Endothelial cell of umbilical vein (primary cell): Measurements from ENCODE around the gene TCEAL1. TPM values are rescaled to one million over a fixed set of nuclear protein-coding genes. Genes with fewer than 3 reads are reported as not detected.
A peak's percentile ranks its signal among the peaks of the same experiment; 100 is the strongest.
"Not testable (repeated sequence)": the region's sequence is repeated elsewhere in the genome, so short reads cannot be mapped to it uniquely, and the experiment has no call there.

Experiments used
- BruUV-seq: library from RNA; stranded (reverse); fragments of 400-500 nt; replicated peaks from 2 replicates; lab custom pipeline; 2021; lab: Mats Ljungman, UMichigan
- CTCF ChIA-PET: fragments of 300-600, 350-600 bp; sonication (Branson Sonifier 250); formaldehyde crosslinking; loops from one replicate; lab custom pipeline; 2021; ENCODE audit warnings: antibody characterized with exemption, inconsistent platforms; lab: Charles Lee
- POLR2A ChIA-PET: fragments of 300-600, 350-600 bp; sonication (Branson Sonifier 250); formaldehyde crosslinking; loops from one replicate; lab custom pipeline; 2021; ENCODE audit warnings: antibody characterized with exemption, inconsistent platforms; lab: Charles Lee
- DNase-seq: peaks from one replicate; pipeline ENCODE4 v3.0.0-alpha.2; 2011; ENCODE audit warnings: low read depth, low spot score
- FAIRE-seq: peaks from 2 replicates; lab custom pipeline; 2011; peaks lifted over from hg19 to GRCh38; lab: Jason Lieb, UNC
- H2AFZ ChIP-seq: 2 replicates; pipeline ENCODE4 v1.6.0; 2012; ENCODE audit warnings: low read depth, low read length, control low read depth, inconsistent platforms
- H3K27ac ChIP-seq: 2 replicates; pipeline ENCODE4 v1.5.1; 2011; ENCODE audit warnings: low read depth, mild to moderate bottlenecking, control low read depth, low read length, moderate library complexity; ENCODE audit not compliant: insufficient read depth
- H3K27me3 ChIP-seq, 2 experiments: 2 replicates each; pipeline versions ENCODE4 v1.6.0 to v1.6.1; 2011; ENCODE audit warnings: low read length in 2 of 2, mixed read lengths in 1 of 2; ENCODE audit not compliant: control insufficient read depth in 2 of 2, insufficient read depth in 2 of 2
- H3K36me3 ChIP-seq, 2 experiments: 2 replicates in 1 of 2; 3 replicates in 1 of 2; pipeline ENCODE4 v1.5.1; 2011; ENCODE audit warnings: low read length in 2 of 2, mild to moderate bottlenecking in 1 of 2, moderate library complexity in 1 of 2; ENCODE audit not compliant: control insufficient read depth in 2 of 2, insufficient read depth in 2 of 2; ENCODE audit errors: extremely low read depth in 1 of 2
- H3K4me1 ChIP-seq: 3 replicates; pipeline ENCODE4 v1.5.1; 2011; ENCODE audit warnings: mild to moderate bottlenecking, low read length; ENCODE audit not compliant: control insufficient read depth, insufficient read depth; ENCODE audit errors: extremely low read depth
- H3K4me2 ChIP-seq: 2 replicates; pipeline ENCODE4 v1.6.1; 2011; ENCODE audit warnings: low read length, control low read depth, mixed read lengths; ENCODE audit not compliant: insufficient read depth
- H3K4me3 ChIP-seq, 3 experiments: fragments of 200-600 bp in 1 of 3; sonication (generic), shearing (Covaris generic) in 1 of 3; replicated peaks in 1 of 3; 2 replicates each; pipeline ENCODE4 v1.5.1; 2011 to 2016; ENCODE audit warnings: control low read depth in 3 of 3, low read length in 3 of 3, mild to moderate bottlenecking in 2 of 3, inconsistent platforms in 1 of 3, low read depth in 1 of 3, moderate library complexity in 1 of 3; ENCODE audit not compliant: insufficient read depth in 1 of 3
- H3K79me2 ChIP-seq: 2 replicates; pipeline ENCODE4 v1.6.0; 2012; ENCODE audit warnings: low read length, inconsistent platforms; ENCODE audit not compliant: control insufficient read depth, insufficient read depth
- H3K9ac ChIP-seq: replicated peaks from 2 replicates; pipeline ENCODE3; 2011; ENCODE audit warnings: low read length, control low read depth; ENCODE audit not compliant: insufficient read depth; ENCODE audit errors: extremely low read depth
- H3K9me1 ChIP-seq: replicated peaks from 3 replicates; pipeline ENCODE4 v1.6.0; 2011; ENCODE audit warnings: mild to moderate bottlenecking, low read length; ENCODE audit not compliant: control insufficient read depth, insufficient read depth; ENCODE audit errors: extremely low read depth
- H3K9me3 ChIP-seq: replicated peaks from 2 replicates; pipeline ENCODE4 v1.5.1; 2012; ENCODE audit warnings: low read length, inconsistent platforms; ENCODE audit not compliant: control insufficient read depth, insufficient read depth
- H4K20me1 ChIP-seq: replicated peaks from 2 replicates; pipeline ENCODE3; 2011; ENCODE audit warnings: mild to moderate bottlenecking, low read length; ENCODE audit not compliant: control insufficient read depth, insufficient read depth; ENCODE audit errors: extremely low read depth
- FOS ChIP-seq: IDR thresholded peaks from 2 replicates; pipeline ENCODE4 v1.6.1; 2011; ENCODE audit warnings: mild to moderate bottlenecking, low read length, moderate library complexity, borderline replicate concordance; ENCODE audit not compliant: insufficient read depth
- GATA2 ChIP-seq: IDR thresholded peaks from 2 replicates; pipeline ENCODE4 v1.7.0; 2011; ENCODE audit warnings: low read depth, mild to moderate bottlenecking, moderate library complexity, mixed read lengths, low read length; ENCODE audit not compliant: insufficient read length, insufficient read depth
- JUN ChIP-seq: IDR thresholded peaks from 2 replicates; pipeline ENCODE4 v1.6.1; 2011; ENCODE audit warnings: borderline replicate concordance, low read depth; ENCODE audit not compliant: insufficient read length, insufficient read depth
- POLR2A ChIP-seq: IDR thresholded peaks from 2 replicates; pipeline ENCODE4 v1.6.1; 2012; ENCODE audit warnings: low read depth, mild to moderate bottlenecking, control low read depth, low read length
- POLR2AphosphoS5 ChIP-seq: IDR thresholded peaks from 2 replicates; pipeline ENCODE4 v1.6.1; 2012; ENCODE audit warnings: low read depth, mild to moderate bottlenecking, control low read depth, low read length, moderate library complexity; ENCODE audit not compliant: insufficient read depth
- dilution Hi-C: fragments of 300-500 bp; cut with MboI; formaldehyde crosslinking; loops from one replicate; pipeline ENCODE4 v1.15.0; 2019; ENCODE audit warnings: low sequenced_read_pairs; ENCODE audit not compliant: extremely low pct_ligation_motif_present
- intact Hi-C: fragments of 100-400 bp; cut with micrococcal nuclease; formaldehyde crosslinking; loops from one replicate; pipeline ENCODE4 v1.10.0; 2022
- polyA plus RNA-seq, 4 experiments: library from polyadenylated mRNA; depleted of rRNA in 3 of 4; stranded (reverse) in 3 of 4; unstranded in 1 of 4; fragments of >200 nt; gene quantifications; 2 replicates each; pipeline versions ENCODE4 v1.2.1 to v1.2.3, GENCODE V29; 2011 to 2012; ENCODE audit warnings: missing spikeins in 1 of 4
- total RNA-seq: library from RNA; stranded (reverse); gene quantifications from 2 replicates; pipeline ENCODE4 v1.2.3, GENCODE V29; 2021
- TF ChIP-seq, protein P1 (sequence below): IDR thresholded peaks from 2 replicates; pipeline ENCODE4 v1.6.1; 2011; ENCODE audit not compliant: insufficient read depth, insufficient read length

Gene TCEAL1
- total and polyA plus RNA-seq, 2 donors (not counting 3 experiments of a cell fraction or from before 2014, with no cell fraction given), result 18.5 to 18.6 TPM

DNA sequence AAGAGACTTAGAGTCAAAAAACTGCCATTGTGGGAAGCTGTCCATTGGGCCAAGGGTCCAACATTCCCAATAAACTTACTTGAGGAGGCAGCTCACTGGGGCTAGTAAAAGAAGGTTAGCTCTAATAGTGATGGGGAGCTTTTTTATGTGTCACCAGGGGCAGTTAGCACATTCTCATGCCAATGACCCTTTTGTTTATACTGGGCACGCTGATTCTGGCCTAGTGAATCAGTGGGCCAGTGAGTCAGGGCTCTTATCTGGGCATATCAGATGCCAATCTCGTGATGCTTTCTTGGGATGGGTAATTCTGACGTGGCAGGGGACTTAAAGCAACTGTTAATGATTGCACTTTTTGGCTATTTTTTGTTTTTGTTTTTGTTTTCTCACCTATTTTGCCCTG, 27.8 kb downstream of the TCEAL1 start:
- dilution Hi-C loops, result no loop called here
- H3K4me2 ChIP-seq, result peak overlapping the region; percentile 17

GRCh38 chrX:103657066-103657465, 28.3 kb downstream of the TCEAL1 start:
- H3K9me1 ChIP-seq, dilution Hi-C loops, H3K27me3 ChIP-seq, H3K4me2 ChIP-seq, H3K9ac ChIP-seq, H3K79me2 ChIP-seq, DNase-seq, H2AFZ ChIP-seq, BruUV-seq, H3K36me3 ChIP-seq, FAIRE-seq, intact Hi-C loops, H4K20me1 ChIP-seq, H3K9me3 ChIP-seq, H3K4me3 ChIP-seq: not testable (repeated sequence)
- ChIA-PET CTCF (interaction anchor here (0.9 to 2.0 kb wide), 3 partner anchors 14 to 27 kb away, joined by 3 to 12 read pairs (median 3); no protein-coding TSS in a partner anchor), POLR2A (interaction anchor here (0.9 to 1.2 kb wide), 2 partner anchors 15 to 28 kb away, joined by 6 read pairs; no protein-coding TSS in a partner anchor)
- Histone ChIP-seq H3K4me1 (peaks cover 15% of the 10 kb centered on the region), H3K27ac (peak overlapping the region; percentile 44)

More for the DNA sequence above, 27.8 kb downstream of the TCEAL1 start:
- POLR2A ChIA-PET, result interaction anchor here (1.2 kb wide), 1 partner anchor 16 kb away, joined by 6 read pairs; no protein-coding TSS in a partner anchor
- Histone ChIP-seq H3K4me1 (peaks cover 15% of the 10 kb centered on the region), H3K27ac (peak overlapping the region; percentile 44), H3K9ac (no peak overlapping the region), H4K20me1 (no peaks in the 10 kb centered on the region), H2AFZ (no peak overlapping the region), H3K9me3 (no peaks in the 10 kb centered on the region), H3K27me3 (no peaks in the 10 kb centered on the region), H3K9me1 (no peaks in the 10 kb centered on the region), H3K4me3 (no peak overlapping the region), H3K79me2 (no peaks in the 10 kb centered on the region), H3K36me3 (no peaks in the 10 kb centered on the region)
- DNase-seq (peak; percentile 59), FAIRE-seq (peak; percentile 78)
- CTCF ChIA-PET, result interaction anchor here (0.9 to 2.0 kb wide), 3 partner anchors 15 to 27 kb away, joined by 3 to 12 read pairs (median 3); no protein-coding TSS in a partner anchor
- TF ChIP-seq, protein P1, sequence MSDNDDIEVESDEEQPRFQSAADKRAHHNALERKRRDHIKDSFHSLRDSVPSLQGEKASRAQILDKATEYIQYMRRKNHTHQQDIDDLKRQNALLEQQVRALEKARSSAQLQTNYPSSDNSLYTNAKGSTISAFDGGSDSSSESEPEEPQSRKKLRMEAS, result no peak
- peak; percentile 76 for TF ChIP-seq JUN
- no peak for TF ChIP-seq POLR2A
- peak; percentile 98 for TF ChIP-seq GATA2
- TF ChIP-seq POLR2AphosphoS5, result peak; percentile 55
- peak; percentile 95 for TF ChIP-seq FOS
- BruUV-seq, result no TSS peak
- intact Hi-C loops, result no loop called here
